Adrenal gland (tissue), 5 donors: ENCODE results near the gene DCC.

ENCODE experiments used
- POLR2A ChIP-seq, 2 donors: fragments of 450-650 bp; IDR thresholded peaks; one replicate each; pipeline ENCODE4 v1.6.1; 2017; ENCODE audit warnings: antibody characterized with exemption in 2 of 2, mild to moderate bottlenecking in 2 of 2, moderate library complexity in 1 of 2
- TF ChIP-seq, protein P1 (sequence below), 6 experiments: fragments of 450-650 bp in 4 of 6; fragments of 200-600 bp in 2 of 6; sonication (generic) in 1 of 6; IDR thresholded peaks; 1 replicate in 5 of 6; 2 replicates in 1 of 6; pipeline versions ENCODE4 v1.5.1 to v1.8.0; 2016 to 2021; ENCODE audit warnings: antibody characterized with exemption in 6 of 6, mild to moderate bottlenecking in 2 of 6, moderate library complexity in 1 of 6
- donor health status: DM: no; HTN: no; CAD: no.

DNA sequence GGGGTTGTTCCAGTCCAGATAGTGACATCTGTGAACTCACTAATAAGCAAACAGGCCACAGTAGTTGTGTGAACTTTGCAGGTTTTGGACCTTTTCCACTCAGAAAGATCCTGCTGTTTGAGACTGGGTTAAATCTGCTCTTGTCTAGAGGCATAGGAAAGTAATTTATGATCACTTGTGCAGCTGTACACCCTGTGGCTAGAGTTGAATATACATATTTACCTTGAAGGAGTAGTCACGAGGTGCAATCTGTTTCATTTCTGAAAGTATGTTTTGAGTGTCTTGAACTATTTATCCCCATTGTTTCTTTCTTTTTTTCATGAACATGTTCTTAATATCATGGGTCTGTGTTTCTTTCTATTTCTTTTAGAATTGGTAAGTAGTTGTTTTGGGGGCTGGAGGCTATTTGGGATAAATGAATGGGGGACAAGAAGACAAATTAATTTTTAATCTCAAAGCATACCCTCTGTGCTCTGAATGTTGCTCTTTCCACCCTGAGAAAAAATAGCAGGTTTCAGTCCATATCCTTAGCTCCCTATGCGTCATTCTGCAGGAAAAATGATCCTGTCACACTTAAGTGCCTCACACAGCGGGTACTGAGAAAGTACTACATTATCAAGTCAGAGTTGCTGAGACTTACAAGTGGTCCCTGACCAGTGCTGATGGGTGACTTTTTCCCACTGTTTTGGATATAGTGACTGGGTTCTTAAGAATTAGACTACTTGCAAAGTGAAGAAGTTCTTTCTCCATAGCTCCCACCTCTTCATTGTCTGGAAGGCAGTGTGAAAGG lies 28.2 kb downstream of the DCC start:
- TF ChIP-seq, protein P1, sequence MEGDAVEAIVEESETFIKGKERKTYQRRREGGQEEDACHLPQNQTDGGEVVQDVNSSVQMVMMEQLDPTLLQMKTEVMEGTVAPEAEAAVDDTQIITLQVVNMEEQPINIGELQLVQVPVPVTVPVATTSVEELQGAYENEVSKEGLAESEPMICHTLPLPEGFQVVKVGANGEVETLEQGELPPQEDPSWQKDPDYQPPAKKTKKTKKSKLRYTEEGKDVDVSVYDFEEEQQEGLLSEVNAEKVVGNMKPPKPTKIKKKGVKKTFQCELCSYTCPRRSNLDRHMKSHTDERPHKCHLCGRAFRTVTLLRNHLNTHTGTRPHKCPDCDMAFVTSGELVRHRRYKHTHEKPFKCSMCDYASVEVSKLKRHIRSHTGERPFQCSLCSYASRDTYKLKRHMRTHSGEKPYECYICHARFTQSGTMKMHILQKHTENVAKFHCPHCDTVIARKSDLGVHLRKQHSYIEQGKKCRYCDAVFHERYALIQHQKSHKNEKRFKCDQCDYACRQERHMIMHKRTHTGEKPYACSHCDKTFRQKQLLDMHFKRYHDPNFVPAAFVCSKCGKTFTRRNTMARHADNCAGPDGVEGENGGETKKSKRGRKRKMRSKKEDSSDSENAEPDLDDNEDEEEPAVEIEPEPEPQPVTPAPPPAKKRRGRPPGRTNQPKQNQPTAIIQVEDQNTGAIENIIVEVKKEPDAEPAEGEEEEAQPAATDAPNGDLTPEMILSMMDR (IDR thresholded peaks at IDR 0.05): no peak
- TF ChIP-seq POLR2A (IDR thresholded peaks at IDR 0.05): no peak
